Mesenteric fat pad (tissue), 1 donor: ENCODE results near the gene ZNF491. TPM values are rescaled to one million over a fixed set of nuclear protein-coding genes. Genes with fewer than 3 reads are reported as not detected.
"Not testable (repeated sequence)": the region's sequence is repeated elsewhere in the genome, so short reads cannot be mapped to it uniquely, and the experiment has no call there.

Source experiments
- DNase-seq: peaks from one replicate; pipeline ENCODE4 v3.0.0-alpha.2; 2020; ENCODE audit warnings: low spot score
- long read RNA-seq: library from polyadenylated mRNA; unstranded; transcript quantifications from one replicate; pipeline ENCODE4 v2.0.0, GENCODE V29; 2020
- total RNA-seq: library from RNA; stranded (reverse); fragmentation: NEBNext Ultra II Directional; extraction: Animal tissue kit (Norgen Biotek cat#: 25700); gene quantifications from one replicate; pipeline ENCODE4 v1.2.1, GENCODE V29; 2021
- donor health status: DM: yes; HTN: yes; CAD: no.

Gene ZNF491
- 1.5 TPM for total RNA-seq
- long read RNA-seq = 0 reads

DNA sequence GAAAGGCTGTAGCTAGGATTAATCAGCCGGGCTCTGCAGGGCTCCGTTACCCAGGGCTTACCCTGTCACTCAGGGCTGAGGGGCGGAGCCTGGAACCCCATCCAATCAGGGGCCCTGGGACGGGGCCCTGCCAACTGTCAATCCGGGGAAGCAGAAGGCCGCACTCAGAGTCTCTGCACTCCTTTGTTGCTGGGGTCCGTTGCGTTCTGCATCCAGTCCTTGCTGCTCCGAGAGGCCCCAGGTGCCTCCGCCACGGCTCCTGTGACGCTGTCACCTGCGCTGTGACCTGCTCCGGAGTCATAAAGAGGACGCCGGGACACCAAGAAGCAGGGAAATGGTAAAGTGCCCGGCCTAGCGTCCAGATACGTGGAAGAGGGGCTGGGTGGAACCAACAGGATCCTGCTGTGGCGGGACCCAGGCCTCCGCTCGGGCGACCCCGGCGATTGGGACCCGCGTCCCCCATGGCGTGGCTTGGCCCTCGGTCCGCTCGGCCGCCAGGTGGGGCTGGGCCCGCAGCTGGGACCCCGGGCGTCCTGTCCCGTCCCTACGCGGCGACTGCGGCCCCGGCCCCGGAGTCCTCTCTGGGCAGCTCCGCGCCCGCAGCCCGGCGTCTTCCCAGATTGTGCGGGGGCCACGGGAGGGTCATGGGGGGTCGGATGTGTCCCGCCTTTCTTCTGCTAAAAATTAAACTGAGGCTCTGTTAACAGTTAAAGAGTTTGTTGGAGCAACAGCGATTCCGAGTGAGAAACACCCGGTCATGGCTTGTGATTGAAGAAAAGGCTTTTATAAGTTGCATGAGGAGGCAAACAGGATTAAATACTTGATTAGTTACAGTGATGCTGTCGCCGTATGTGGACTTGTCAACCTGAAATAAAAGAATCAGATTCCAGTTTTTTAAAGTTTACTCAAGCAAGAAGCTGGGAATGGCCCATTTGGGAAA lies at the start of gene ZNF491:
Gene ZNF491, plus strand, starts transcription at position 133 of the 940 bp plus-strand sequence. CDS start 7,431 bp downstream, outside the sequence.
- DNase-seq = peak; percentile 95

DNA sequence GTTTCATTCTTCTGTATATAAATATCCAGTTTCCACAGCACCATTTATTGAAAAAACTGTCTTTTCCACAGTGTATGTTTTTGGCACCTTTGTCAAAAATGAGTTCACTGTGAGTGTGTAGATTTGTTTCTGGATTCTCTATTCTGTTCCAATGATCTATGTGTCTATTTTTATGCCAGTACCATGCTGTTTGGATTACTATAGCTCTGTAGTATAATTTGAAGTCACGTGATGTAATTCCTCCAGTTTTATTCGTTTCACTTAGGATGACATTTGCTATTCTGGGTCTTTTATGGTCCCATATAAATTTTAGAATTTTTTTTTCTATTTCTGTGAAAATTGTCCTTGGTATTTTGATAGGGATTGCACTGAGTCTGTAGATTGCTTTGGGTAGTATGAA lies 48.6 kb upstream of the ZNF491 start:
- no peak for DNase-seq

DNA sequence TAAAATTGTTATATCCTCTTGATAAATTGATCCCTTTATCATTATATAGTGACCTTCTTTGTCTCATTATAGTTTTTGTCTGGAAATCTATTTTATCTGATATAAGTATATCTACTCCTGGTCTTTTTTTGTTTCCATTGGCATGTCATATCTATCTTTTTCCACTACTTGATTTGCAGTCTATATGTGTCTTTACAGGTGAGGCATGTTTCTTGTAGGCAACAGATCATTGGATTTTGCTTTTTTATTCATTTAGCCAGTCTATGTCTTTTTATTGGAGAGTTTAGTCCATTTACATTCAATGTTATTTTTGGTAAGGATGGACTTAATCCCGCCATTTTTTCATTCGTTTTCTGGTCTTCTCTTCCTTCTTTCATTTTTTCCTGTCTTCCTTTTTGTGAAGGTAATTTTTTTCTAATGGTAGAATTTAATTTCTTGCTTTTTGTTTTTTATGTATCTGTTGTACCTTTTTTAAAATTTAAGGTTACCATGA lies 46.0 kb upstream of the ZNF491 start:
- DNase-seq = no peak

DNA sequence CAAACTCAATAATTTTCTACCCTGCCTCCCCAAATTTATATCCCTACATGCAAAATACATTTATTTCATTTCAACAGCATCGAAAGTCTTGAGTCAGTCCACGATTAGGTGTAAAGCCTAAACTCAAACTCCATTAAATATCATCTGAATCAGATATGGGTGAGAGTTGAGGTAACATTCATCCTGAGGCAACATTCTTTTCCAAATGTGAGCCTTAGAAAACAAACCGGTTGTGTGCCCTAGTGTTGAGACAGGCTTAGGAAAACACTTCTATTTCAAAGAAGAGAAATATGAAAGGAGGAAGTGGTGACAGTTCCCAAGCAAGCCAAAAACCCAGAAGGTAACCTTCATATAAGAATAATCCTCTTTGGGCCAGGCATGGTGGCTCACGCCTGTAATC lies 43.7 kb upstream of the ZNF491 start:
- no peak for DNase-seq

DNA sequence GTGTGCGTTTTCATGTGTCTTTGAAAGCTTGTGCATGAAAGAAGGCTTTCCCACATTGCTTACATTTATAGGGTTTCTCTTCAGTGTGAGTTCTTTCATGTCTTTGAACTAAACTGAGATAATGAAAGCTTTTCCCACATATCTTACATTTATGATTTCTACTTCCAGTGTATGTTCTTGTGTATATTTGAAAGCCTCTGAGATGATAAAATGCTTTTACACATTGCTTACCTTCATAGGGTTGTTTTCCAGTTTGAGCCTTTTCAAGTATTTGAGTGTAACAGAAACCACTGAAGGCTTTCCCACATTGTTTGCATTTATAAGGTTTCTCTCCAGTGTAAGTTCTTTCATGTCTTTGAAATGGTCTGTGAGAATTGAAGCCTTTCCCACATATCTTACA lies 41.4 kb upstream of the ZNF491 start:
- no peak for DNase-seq

DNA sequence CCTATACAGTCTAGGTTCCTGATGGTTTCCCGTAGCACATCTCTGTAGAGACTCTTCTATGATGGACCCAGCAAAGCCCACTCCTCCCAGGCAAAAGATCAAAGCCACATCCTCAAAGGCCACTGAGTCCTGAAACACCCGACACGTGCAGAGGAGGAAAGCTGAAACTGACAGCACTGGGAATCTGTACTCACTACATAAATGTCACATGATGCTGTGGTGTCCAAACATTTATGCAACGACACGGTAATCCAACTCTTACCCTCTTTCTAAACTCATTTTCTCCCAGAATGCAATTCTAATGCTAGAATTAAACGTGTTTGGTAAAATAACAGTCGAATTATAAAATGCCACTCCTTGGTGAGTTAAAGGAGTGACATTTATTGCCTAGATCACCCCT lies 38.5 kb upstream of the ZNF491 start:
- no peak for DNase-seq

GRCh38 chr19:11763117-11763516 lies 35.2 kb upstream of the ZNF491 start:
- no peak for DNase-seq

DNA sequence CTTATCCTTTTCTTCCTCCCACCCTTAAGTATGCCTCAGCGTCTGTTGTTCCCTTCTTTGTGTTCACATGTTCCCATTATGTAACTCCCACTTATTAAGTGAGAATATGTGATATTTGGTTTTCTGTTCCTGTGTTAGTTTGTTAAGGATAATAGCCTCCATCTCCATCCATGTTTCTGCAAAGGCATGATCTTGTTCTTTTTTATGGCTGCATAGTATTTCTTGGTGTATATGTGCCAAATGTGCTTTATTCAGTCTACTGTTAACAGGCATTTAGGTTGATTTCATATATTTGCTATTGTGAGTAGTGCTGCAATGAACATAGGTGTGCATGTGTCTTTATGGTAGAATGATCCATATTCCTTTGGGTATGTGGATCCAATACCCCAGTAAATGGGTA lies 34.7 kb upstream of the ZNF491 start:
- no peak for DNase-seq

- DNase-seq = peak; percentile 99
Measured at GRCh38 chr19:11766597-11767591, 31.4 kb upstream of the ZNF491 start, which contains the start of gene ZNF441. ZNF441 (plus strand) TSS chr19:11767000; CDS start chr19:11767194, 194 bp downstream.

DNA sequence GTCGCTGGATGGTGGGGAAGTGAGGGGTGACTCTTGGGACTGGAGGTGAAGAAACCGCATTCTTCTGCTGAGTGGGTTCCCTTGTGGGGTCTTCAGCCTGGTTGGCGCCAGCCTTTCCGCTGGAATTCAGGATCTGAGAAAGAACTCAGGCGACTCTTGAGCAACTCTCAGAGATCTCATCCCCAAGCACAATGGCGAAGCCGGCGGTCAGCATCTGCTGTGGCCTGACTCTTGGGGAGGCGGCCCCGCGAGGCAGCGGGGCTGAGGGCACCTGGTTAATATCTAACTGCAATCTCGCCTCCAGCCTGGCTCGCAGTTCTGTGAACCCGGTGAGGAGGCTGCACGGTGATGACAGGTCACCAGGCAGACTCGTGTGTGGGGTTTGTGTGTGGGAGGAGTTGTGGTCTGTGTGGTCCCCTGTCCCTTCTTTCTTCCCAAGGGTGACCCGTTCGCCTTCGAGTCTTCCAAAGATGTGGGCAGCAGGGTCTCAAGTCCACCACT lies 30.6 kb upstream of the ZNF491 start:
- no peak for DNase-seq

GRCh38 chr19:11769995-11770394 lies 28.3 kb upstream of the ZNF491 start:
- no peak for DNase-seq

GRCh38 chr19:11771520-11771919 lies 26.8 kb upstream of the ZNF491 start:
- DNase-seq = not testable (repeated sequence)

GRCh38 chr19:11776669-11777068 lies 21.7 kb upstream of the ZNF491 start:
- not testable (repeated sequence) for DNase-seq

DNA sequence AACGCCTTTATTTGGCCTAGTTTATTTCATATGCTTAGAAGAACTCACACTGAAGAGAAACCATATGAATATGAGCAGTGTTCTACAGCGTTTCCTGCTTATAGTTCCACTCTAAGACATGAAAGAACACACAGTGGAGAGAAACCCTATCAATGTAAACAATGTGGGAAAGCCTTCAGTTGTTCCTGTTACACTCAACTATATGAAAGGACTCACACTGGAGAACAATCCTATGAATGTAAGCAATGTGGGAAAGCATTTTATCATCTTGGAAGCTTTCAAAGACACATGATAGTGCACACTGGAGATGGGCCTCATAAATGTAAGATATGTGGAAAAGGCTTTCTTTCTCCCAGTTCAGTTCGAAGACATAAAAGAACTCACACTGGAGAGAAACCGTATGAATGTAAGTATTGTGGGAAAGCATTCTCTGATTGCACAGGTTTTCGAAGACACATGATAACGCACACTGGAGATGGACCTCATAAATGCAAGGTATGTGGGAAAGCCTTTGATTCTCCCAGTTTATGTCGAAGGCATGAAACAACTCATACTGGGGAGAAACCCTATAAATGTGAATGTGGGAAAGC lies 17.8 kb upstream of the ZNF491 start:
- no peak for DNase-seq

GRCh38 chr19:11781295-11782057 lies 16.8 kb upstream of the ZNF491 start:
- no peak for DNase-seq

- no peak for DNase-seq
Measured at GRCh38 chr19:11783767-11784166, 14.6 kb upstream of the ZNF491 start.

GRCh38 chr19:11784356-11784755 lies 14.0 kb upstream of the ZNF491 start:
- DNase-seq = no peak

DNA sequence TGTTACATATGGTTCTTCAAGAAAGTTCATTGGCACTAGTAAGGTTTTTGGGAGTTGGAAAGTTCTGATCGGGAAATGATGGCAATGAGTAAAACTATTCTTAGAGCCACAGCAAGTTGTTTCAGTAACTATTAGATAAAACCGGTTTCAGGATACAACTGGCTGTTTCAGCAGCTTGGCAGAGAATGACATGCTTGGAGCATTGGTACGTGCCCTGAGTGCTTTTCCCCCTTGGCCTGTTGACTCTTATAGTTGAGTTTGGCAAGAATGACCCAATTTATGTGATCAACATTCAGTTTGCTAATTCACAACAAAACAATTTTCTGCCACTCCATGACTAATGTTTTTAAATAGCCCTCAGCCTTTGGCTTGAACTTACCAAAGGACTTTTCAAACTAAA lies 10.8 kb upstream of the ZNF491 start:
- DNase-seq = no peak

DNA sequence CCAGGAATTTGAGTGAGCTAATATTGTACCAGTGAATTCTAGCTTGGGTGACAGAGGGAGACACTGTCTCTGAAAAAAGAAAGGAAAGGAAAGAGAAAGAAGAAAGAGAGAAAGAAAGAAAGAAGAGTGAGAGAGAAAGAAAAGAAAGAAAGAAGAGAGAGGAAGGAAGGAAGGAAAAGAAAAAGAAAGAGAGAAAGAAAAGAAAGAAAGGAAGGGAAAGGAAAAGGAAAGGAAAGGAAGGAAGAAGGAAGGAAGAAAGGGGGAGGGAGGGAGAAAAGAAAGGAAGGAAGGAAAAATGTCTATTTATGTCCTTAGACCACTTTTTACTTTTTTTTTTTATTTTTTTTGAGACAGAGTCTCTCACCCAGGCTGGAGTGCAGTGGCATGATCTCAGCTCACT lies 5.4 kb upstream of the ZNF491 start:
- no peak for DNase-seq

DNA sequence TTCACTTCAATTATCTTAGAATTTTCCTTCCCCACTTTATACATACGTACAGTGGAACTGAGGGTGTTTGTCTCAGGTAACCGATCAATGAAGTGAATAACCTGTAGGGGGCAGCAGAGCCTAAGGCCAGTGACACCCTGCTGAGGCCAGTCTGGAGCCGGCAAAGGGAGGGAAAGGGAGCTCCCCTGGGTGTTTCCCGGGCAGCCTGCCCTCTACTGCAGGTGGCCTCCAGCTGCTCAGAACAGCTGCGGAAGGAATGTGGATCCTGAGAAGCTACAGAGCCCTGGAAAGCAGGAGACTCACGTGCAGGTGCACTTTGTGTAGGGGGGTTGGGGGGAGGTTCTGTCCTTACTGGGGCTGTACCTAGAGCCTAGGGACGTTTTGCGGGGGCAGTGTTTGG lies 832 bp upstream of the ZNF491 start:
- no peak for DNase-seq
